ENCODE measurements around the gene MUC2.

The MUC2 gene

GRCh38 chr11:1089738-1090599, 15.3 kb downstream of the MUC2 start:
- no peak for DNase-seq

GRCh38 chr11:1090600-1091331, 16.1 kb downstream of the MUC2 start:
- no peak for DNase-seq

GRCh38 chr11:1091332-1092083, 16.8 kb downstream of the MUC2 start:
- no peak for DNase-seq

- no peak for DNase-seq
Observed at GRCh38 chr11:1092145-1092670, 17.5 kb downstream of the MUC2 start.

- no peak for DNase-seq
Observed at GRCh38 chr11:1092919-1093318, 18.2 kb downstream of the MUC2 start.

GRCh38 chr11:1099519-1100355, 25.1 kb downstream of the MUC2 start:
- DNase-seq: no peak

- DNase-seq: no peak
Observed at GRCh38 chr11:1100417-1101245, 26.0 kb downstream of the MUC2 start.

DNA sequence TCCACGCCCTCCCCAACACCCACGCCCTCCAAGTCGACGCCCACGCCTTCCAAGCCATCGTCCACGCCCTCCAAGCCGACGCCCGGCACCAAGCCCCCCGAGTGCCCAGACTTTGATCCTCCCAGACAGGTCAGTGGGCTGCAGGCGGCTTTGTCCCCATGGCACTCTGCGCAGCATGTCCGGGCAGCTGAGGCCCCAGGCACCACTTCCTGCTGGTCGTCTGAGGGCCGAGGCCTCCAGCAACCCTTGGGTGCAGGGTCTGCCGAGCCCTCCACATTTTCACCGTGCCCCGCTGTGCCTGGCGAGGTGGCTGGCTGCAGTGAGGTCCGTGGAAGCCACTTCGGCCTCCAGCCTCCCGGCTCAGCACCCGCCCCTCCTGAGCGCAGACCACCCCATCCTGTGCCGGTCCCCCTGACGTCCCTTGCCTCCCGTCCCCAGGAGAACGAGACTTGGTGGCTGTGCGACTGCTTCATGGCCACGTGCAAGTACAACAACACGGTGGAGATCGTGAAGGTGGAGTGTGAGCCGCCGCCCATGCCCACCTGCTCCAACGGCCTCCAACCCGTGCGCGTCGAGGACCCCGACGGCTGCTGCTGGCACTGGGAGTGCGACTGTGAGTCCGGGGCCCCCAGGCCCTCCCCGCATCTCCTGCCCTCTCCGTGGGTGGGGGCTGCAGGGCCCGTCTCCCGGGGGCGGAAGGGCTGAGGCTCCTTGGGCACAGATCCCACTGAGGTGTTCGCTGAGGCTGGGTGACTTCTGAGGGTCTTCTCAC, 26.8 kb downstream of the MUC2 start:
- no peak for DNase-seq

GRCh38 chr11:1102221-1102971, 27.7 kb downstream of the MUC2 start:
- DNase-seq: no peak

GRCh38 chr11:1102996-1103395, 28.3 kb downstream of the MUC2 start:
- DNase-seq: no peak

- DNase-seq: no peak
Observed at GRCh38 chr11:1103401-1104360, 29.0 kb downstream of the MUC2 start.

GRCh38 chr11:1104411-1105182, 29.9 kb downstream of the MUC2 start:
- DNase-seq: no peak

- DNase-seq: no peak
Observed at GRCh38 chr11:1105183-1105565, 30.5 kb downstream of the MUC2 start.

DNA sequence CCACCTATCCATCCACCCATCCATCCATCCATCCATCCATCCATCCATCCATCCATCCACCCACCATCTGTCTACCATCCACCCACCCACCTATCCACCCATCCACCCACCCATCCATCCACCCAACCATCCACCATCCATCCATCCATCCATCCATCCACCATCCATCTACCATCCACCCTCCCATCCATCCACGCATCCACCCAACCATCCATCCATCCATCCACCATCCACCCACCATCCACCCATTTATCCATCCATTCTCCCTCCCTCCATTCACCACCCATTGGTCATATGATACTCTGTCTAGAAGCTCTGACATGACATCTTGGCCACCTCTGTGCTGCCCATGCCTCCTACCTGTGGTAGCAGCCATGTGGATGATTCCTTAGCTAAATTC, 31.7 kb downstream of the MUC2 start:
- no peak for DNase-seq

DNA sequence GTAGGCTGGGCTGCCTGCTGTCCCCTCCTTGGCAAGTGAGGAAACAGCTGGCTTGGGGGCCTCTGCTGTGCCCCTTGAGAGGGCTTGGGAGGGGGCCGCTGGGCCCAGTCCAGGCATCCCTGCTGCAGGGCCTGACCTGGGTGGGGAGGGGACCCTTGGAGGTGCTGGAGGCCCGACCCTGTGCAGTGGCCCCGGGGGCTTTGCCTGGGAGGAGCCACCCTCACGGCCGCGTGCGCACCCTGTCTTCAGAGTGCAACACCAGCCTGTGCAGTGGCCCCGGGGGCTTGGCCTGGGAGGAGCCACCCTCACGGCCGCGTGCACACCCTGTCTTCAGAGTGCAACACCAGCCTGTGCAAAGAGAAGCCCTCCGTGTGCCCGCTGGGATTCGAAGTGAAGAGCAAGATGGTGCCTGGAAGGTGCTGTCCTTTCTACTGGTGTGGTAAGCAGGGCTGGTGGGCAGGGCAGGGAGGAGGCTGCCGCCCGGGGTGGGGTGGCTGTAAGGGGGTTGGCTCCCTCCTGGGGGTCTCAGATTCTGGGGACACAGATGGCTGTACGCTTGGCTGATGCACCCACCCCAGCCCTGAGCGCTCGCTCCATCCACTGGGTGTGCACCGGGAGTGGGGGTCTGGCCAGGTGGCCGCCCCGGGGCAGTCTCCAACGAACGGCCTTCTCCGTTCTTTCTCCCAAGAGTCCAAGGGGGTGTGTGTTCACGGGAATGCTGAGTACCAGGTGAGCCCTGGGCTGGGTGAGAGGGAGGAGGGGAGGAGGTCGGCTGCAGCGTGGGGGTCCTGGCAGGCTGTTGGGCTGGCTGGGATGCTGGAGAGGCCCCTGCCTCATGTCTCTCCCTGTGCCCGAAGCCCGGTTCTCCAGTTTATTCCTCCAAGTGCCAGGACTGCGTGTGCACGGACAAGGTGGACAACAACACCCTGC, 32.9 kb downstream of the MUC2 start:
- DNase-seq: no peak

DNA sequence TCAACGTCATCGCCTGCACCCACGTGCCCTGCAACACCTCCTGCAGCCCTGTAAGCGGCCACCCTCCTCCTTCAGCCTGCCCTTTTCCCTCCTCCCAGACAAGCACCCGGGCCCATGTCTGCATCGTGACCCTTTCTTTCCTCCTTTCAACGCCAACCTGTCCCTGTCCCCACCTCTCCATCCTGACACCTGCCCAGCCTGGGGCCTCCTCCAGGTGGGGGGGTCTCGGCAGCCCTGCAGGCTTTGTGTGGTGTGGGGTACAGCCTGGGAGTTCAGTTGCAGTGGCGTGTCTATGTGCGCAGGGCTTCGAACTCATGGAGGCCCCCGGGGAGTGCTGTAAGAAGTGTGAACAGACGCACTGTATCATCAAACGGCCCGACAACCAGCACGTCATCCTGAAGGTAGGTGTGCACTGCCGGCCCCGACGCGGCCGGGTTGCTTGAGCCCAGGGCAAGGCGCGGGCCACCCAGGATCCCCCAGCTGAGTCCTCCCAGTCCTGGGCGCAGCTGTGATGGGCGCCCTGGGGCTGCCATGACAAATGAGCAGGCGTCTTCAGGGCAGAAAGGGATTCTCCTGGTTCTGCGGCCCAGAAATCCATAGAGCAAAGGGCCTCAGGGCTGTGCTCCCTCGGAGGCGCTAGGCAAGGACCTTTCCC, 33.7 kb downstream of the MUC2 start:
- DNase-seq: no peak

Measured in DMS153 (cell line).